H1 (cell line): ENCODE results near the gene VAPB. TPM values are rescaled to one million over a fixed set of nuclear protein-coding genes. Genes with fewer than 3 reads are reported as not detected.

ENCODE experiments used
- CTCF ChIA-PET: fragments of 300-600 bp; sonication (Branson Sonifier 250); formaldehyde crosslinking; loops from one replicate; lab custom pipeline; 2021; ENCODE audit not compliant: partially characterized antibody; lab: Charles Lee
- POLR2A ChIA-PET: fragments of 300-600 bp; sonication (Branson Sonifier 250); formaldehyde crosslinking; loops from one replicate; lab custom pipeline; 2021; ENCODE audit warnings: inconsistent platforms; ENCODE audit not compliant: partially characterized antibody; lab: Charles Lee
- DNase-seq, 2 experiments: peaks; one replicate each; pipeline versions ENCODE4 v3.0.0 to v3.0.0-alpha.2; 2010 to 2022; ENCODE audit warnings: low spot score in 2 of 2, low read depth in 1 of 2, mixed read lengths in 1 of 2
- FAIRE-seq: peaks from 2 replicates; lab custom pipeline; 2011; peaks lifted over from hg19 to GRCh38; lab: Jason Lieb, UNC
- H2AFZ ChIP-seq: 2 replicates; pipeline ENCODE4 v1.8.1; 2012; ENCODE audit warnings: low read length, inconsistent platforms
- H2AK5ac ChIP-seq: 2 replicates; pipeline ENCODE4 v1.6.1; 2013; ENCODE audit warnings: low read depth, low read length
- H2BK120ac ChIP-seq: replicated peaks from 2 replicates; pipeline ENCODE3; 2013; ENCODE audit warnings: low read depth, low read length, inconsistent platforms
- H2BK12ac ChIP-seq: 2 replicates; pipeline ENCODE4 v1.6.1; 2013; ENCODE audit warnings: low read depth, low read length
- H2BK15ac ChIP-seq: 2 replicates; pipeline ENCODE4 v1.6.1; 2013; ENCODE audit warnings: low read length
- H2BK20ac ChIP-seq: 2 replicates; pipeline ENCODE4 v1.6.1; 2013; ENCODE audit warnings: low read length
- H2BK5ac ChIP-seq: 2 replicates; pipeline ENCODE4 v1.6.1; 2013; ENCODE audit warnings: low read depth, low read length
- H3K14ac ChIP-seq: 2 replicates; pipeline ENCODE4 v1.6.1; 2013; ENCODE audit warnings: inconsistent platforms; ENCODE audit not compliant: insufficient read length
- H3K18ac ChIP-seq: 2 replicates; pipeline ENCODE4 v1.6.1; 2013; ENCODE audit warnings: low read length; ENCODE audit errors: extremely low read depth
- H3K23ac ChIP-seq: 2 replicates; pipeline ENCODE4 v1.6.1; 2013; ENCODE audit warnings: inconsistent platforms; ENCODE audit not compliant: insufficient read length
- H3K23me2 ChIP-seq: 2 replicates; pipeline ENCODE4 v1.6.1; 2013; ENCODE audit warnings: low read depth, low read length
- H3K27ac ChIP-seq: 2 replicates; pipeline ENCODE4 v1.6.1; 2011; ENCODE audit warnings: low read depth, low read length, inconsistent platforms
- H3K27me3 ChIP-seq, 4 experiments: replicated peaks in 1 of 4; 1 replicate in 1 of 4; 2 replicates in 3 of 4; pipeline versions ENCODE4 v1.6.1 to v1.8.1; 2011 to 2013; ENCODE audit warnings: low read length in 3 of 4, mild to moderate bottlenecking in 3 of 4, inconsistent platforms in 2 of 4, mixed read lengths in 2 of 4, moderate library complexity in 1 of 4; ENCODE audit not compliant: control insufficient read depth in 3 of 4, insufficient read depth in 3 of 4; ENCODE audit errors: extremely low read depth in 1 of 4
- H3K36me3 ChIP-seq, 4 experiments: 2 replicates each; pipeline versions ENCODE4 v1.6.1 to v1.8.1; 2011 to 2013; ENCODE audit warnings: mild to moderate bottlenecking in 4 of 4, low read length in 3 of 4, moderate library complexity in 2 of 4, control low read depth in 1 of 4, inconsistent platforms in 1 of 4; ENCODE audit not compliant: insufficient read depth in 4 of 4, control insufficient read depth in 2 of 4
- H3K4ac ChIP-seq: replicated peaks from 2 replicates; pipeline ENCODE3; 2013; ENCODE audit warnings: low read length, low read depth, mixed read lengths, inconsistent platforms; ENCODE audit not compliant: insufficient read length
- H3K4me1 ChIP-seq, 4 experiments: replicated peaks in 1 of 4; 1 replicate in 1 of 4; 2 replicates in 3 of 4; pipeline versions ENCODE4 v1.6.1 to v1.8.1; 2011 to 2013; ENCODE audit warnings: low read length in 3 of 4, inconsistent platforms in 2 of 4, mixed read lengths in 1 of 4; ENCODE audit not compliant: insufficient read depth in 4 of 4, control insufficient read depth in 3 of 4
- H3K4me2 ChIP-seq, 2 experiments: 2 replicates each; pipeline versions ENCODE4 v1.6.1 to v1.8.1; 2011 to 2013; ENCODE audit warnings: low read depth in 2 of 2, low read length in 2 of 2, control low read depth in 1 of 2, inconsistent platforms in 1 of 2, mild to moderate bottlenecking in 1 of 2; ENCODE audit not compliant: insufficient read depth in 1 of 2
- H3K4me3 ChIP-seq, 4 experiments: fragments of 200-600, 300-600 bp in 1 of 4; sonication (generic), shearing (Covaris generic), sonication (Bioruptor Twin) in 1 of 4; 2 replicates each; pipeline versions ENCODE4 v1.5.1 to v1.8.1; 2011 to 2016; ENCODE audit warnings: low read length in 4 of 4, low read depth in 3 of 4, control low read depth in 2 of 4, inconsistent platforms in 2 of 4, mild to moderate bottlenecking in 2 of 4, mixed read lengths in 1 of 4, moderate library complexity in 1 of 4; ENCODE audit not compliant: insufficient read depth in 2 of 4; ENCODE audit errors: extremely low read depth in 1 of 4
- H3K56ac ChIP-seq: replicated peaks from 2 replicates; pipeline ENCODE3; 2013; ENCODE audit warnings: low read depth, mild to moderate bottlenecking, mixed read lengths, low read length, inconsistent platforms; ENCODE audit not compliant: insufficient read length
- H3K79me1 ChIP-seq: 2 replicates; pipeline ENCODE4 v1.6.1; 2013; ENCODE audit warnings: low read depth, low read length, control low read depth
- H3K79me2 ChIP-seq, 2 experiments: 2 replicates each; pipeline versions ENCODE4 v1.6.1 to v1.8.1; 2012 to 2013; ENCODE audit warnings: low read length in 2 of 2, mild to moderate bottlenecking in 2 of 2, inconsistent platforms in 1 of 2; ENCODE audit not compliant: insufficient read depth in 2 of 2, control insufficient read depth in 1 of 2
- H3K9ac ChIP-seq, 4 experiments: replicated peaks in 1 of 4; 1 replicate in 1 of 4; 2 replicates in 3 of 4; pipeline versions ENCODE4 v1.6.1 to v1.8.1; 2011 to 2013; ENCODE audit warnings: low read depth in 3 of 4, low read length in 3 of 4, control low read depth in 2 of 4, mild to moderate bottlenecking in 2 of 4, moderate library complexity in 2 of 4, inconsistent platforms in 1 of 4; ENCODE audit errors: extremely low read depth in 1 of 4
- H3K9me3 ChIP-seq, 2 experiments: 2 replicates each; pipeline versions ENCODE4 v1.6.1 to v1.8.1; 2012 to 2013; ENCODE audit warnings: mild to moderate bottlenecking in 2 of 2, moderate library complexity in 2 of 2, control low read depth in 1 of 2, inconsistent platforms in 1 of 2, low read depth in 1 of 2, low read length in 1 of 2, mixed read lengths in 1 of 2; ENCODE audit not compliant: insufficient read depth in 2 of 2
- H4K20me1 ChIP-seq, 2 experiments: replicated peaks in 1 of 2; 2 replicates each; pipeline versions ENCODE3 to v1.8.1; 2011 to 2013; ENCODE audit warnings: inconsistent platforms in 2 of 2, low read length in 2 of 2, mild to moderate bottlenecking in 1 of 2; ENCODE audit not compliant: insufficient read depth in 2 of 2, control insufficient read depth in 1 of 2
- H4K5ac ChIP-seq: 2 replicates; pipeline ENCODE4 v1.6.1; 2013; ENCODE audit warnings: low read length, low read depth, mixed read lengths, inconsistent platforms; ENCODE audit not compliant: insufficient read length
- H4K8ac ChIP-seq: 2 replicates; pipeline ENCODE4 v1.8.0; 2013; ENCODE audit warnings: mild to moderate bottlenecking, moderate library complexity, low read length, inconsistent platforms; ENCODE audit not compliant: insufficient read depth; ENCODE audit errors: extremely low read depth
- H4K91ac ChIP-seq: replicated peaks from 2 replicates; pipeline ENCODE3; 2013; ENCODE audit warnings: low read length, mixed read lengths, inconsistent platforms; ENCODE audit not compliant: insufficient read length
- EP300 ChIP-seq, 2 experiments: IDR thresholded peaks; 1 replicate in 1 of 2; 2 replicates in 1 of 2; pipeline ENCODE4 v1.6.1; 2011 to 2012; ENCODE audit warnings: low read depth in 2 of 2, low read length in 2 of 2, mild to moderate bottlenecking in 2 of 2, borderline replicate concordance in 1 of 2, inconsistent platforms in 1 of 2, moderate library complexity in 1 of 2
- KDM4A ChIP-seq: IDR thresholded peaks from one replicate; pipeline ENCODE4 v1.7.1; 2012; ENCODE audit warnings: low read depth, mild to moderate bottlenecking, moderate library complexity, low read length, inconsistent platforms; ENCODE audit not compliant: severe bottlenecking
- PHF8 ChIP-seq: fragments of 200-600 bp; sonication (generic); conservative IDR thresholded peaks from 2 replicates; pipeline ENCODE4 v1.7.1; 2012; ENCODE audit warnings: low read depth, mild to moderate bottlenecking, inconsistent platforms, low read length, moderate library complexity
- SIX5 ChIP-seq: IDR thresholded peaks from 2 replicates; pipeline ENCODE4 v1.6.1; 2011; ENCODE audit warnings: mild to moderate bottlenecking, low read depth, low read length
- SRF ChIP-seq: IDR thresholded peaks from 2 replicates; pipeline ENCODE4 v1.6.1; 2011; ENCODE audit warnings: mild to moderate bottlenecking, low read depth, low read length, moderate library complexity
- WGBS, 2 experiments: shearing (Covaris generic) in 1 of 2; methylation state at CpG; one replicate each; pipeline versions ENCODE4 v1.1.6 to v1.1.7; 2013 to 2015; ENCODE audit warnings: low lambda C conversion rate in 2 of 2, mixed read lengths in 2 of 2, inconsistent platforms in 1 of 2, low coverage in 1 of 2, missing lambda C conversion rate in 1 of 2; ENCODE audit not compliant: insufficient replicate concordance in 2 of 2, insufficient coverage in 1 of 2, insufficient read length in 1 of 2; ENCODE audit errors: extremely low coverage in 1 of 2, missing lambda C conversion rate in 1 of 2; 5-methylcytosine and 5-hydroxymethylcytosine counted together
- polyA plus RNA-seq, 7 experiments: library from polyadenylated mRNA; depleted of rRNA in 3 of 7; stranded (reverse) in 5 of 7; unstranded in 2 of 7; fragments of >200 nt in 5 of 7; fragments of 200-250 nt in 2 of 7; gene quantifications; 1 replicate in 5 of 7; 2 replicates in 1 of 7; 4 replicates in 1 of 7; pipeline versions ENCODE4 v1.2.1 to v1.2.3, GENCODE V29; 2011 to 2013; ENCODE audit warnings: missing spikeins in 2 of 7, mixed read lengths in 2 of 7
- total RNA-seq: library from RNA; stranded (reverse); fragmentation: NEBNext Ultra II Directional; extraction: Animal tissue kit (Norgen Biotek cat#: 25700); gene quantifications from 2 replicates; pipeline ENCODE4 v1.2.1, GENCODE V29; 2021
- TF ChIP-seq, protein P1 (sequence below): IDR thresholded peaks from 2 replicates; pipeline ENCODE4 v1.6.1; 2012; ENCODE audit warnings: inconsistent platforms

Gene VAPB
- total and polyA plus RNA-seq, 2 of the 8 experiments (the other 6 are each of a cell fraction or from before 2014, with no cell fraction given): 24.4 to 62.8 TPM

DNA sequence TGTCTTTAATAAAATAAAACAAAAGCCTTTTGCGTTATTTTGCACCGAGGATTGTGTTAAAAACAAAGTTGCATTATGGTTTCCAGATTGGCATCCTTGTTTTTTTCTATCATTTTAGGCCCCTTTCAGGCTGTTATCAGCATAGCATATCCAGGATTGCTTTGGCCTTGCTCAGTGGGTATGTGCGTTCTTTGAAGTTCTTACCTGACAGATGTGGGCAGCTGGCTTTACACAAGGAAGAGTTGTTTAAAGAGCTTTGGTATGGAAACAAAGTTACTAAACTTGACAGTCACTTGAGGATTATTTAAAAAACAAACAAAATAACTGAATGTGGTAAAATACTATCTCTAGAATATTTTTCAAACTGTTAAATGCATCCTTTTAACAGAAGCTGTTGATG lies 6.6 kb downstream of the VAPB start:
- no peaks in the 10 kb centered on the region for H3K27me3 ChIP-seq
- CTCF ChIA-PET: interaction anchor here (0.9 to 1.9 kb wide), 4 partner anchors 8 to 158 kb away, joined by 3 to 5 read pairs (median 4); no protein-coding TSS in a partner anchor
- POLR2A ChIA-PET: interaction anchor here (1.0 kb wide), 1 partner anchor 10 kb away, joined by 3 read pairs; no protein-coding TSS in a partner anchor
- no peak overlapping the region for H4K5ac ChIP-seq
- H4K91ac ChIP-seq: no peak overlapping the region
- H4K20me1 ChIP-seq: peaks cover under 1 to 9% of the 10 kb centered on the region in 2 experiments
- H3K23ac ChIP-seq: no peak overlapping the region
- H2BK20ac ChIP-seq: no peak overlapping the region
- no peak overlapping the region for H3K4me2 ChIP-seq
- peaks cover 16 to 95% of the 10 kb centered on the region in 2 experiments for H3K79me2 ChIP-seq
- H2BK120ac ChIP-seq: no peak overlapping the region
- no peak overlapping the region for H3K18ac ChIP-seq
- H2BK12ac ChIP-seq: no peak overlapping the region
- H2BK15ac ChIP-seq: no peak overlapping the region
- no peak overlapping the region for H2BK5ac ChIP-seq
- no peak overlapping the region for H4K8ac ChIP-seq
- TF ChIP-seq EP300 (IDR thresholded peaks at IDR 0.05; ENCODE audit: borderline replicate concordance in 1 of 2, low read depth in 2 of 2, low read length in 2 of 2) (no peak), SIX5 (no peak), KDM4A (no peak), SRF (no peak), PHF8 (no peak)
- TF ChIP-seq, protein P1, sequence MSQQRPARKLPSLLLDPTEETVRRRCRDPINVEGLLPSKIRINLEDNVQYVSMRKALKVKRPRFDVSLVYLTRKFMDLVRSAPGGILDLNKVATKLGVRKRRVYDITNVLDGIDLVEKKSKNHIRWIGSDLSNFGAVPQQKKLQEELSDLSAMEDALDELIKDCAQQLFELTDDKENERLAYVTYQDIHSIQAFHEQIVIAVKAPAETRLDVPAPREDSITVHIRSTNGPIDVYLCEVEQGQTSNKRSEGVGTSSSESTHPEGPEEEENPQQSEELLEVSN: no peak
- TF ChIP-seq, all 59 proteins: peak for 0
- Histone ChIP-seq H2AFZ (no peak overlapping the region), H3K4ac (no peak overlapping the region), H3K79me1 (peaks cover 2% of the 10 kb centered on the region), H3K9ac (no peak overlapping the region), H3K4me1 (peaks cover 0 to 3% (median 1%) of the 10 kb centered on the region in 4 experiments; a peak in 1 of 7 replicates), H3K23me2 (no peaks in the 10 kb centered on the region), H3K4me3 (no peak overlapping the region), H3K14ac (no peak overlapping the region), H3K27ac (no peak overlapping the region), H3K9me3 (no peaks in the 10 kb centered on the region), H3K36me3 (peaks cover 0 to 4% (median under 1%) of the 10 kb centered on the region in 4 experiments; a peak in 1 of 8 replicates), H2AK5ac (no peak overlapping the region), H3K56ac (no peak overlapping the region)
- DNase-seq (no peak), FAIRE-seq (no peak)
- WGBS, 2 experiments: 93% methylated on average over 3 of the region's 3 CpGs; no CpG with 5 or more reads in 1 of the 2 experiments
